Panc1 (cell line): ENCODE data around the gene CDC6. TPM values are rescaled to one million over a fixed set of nuclear protein-coding genes. Genes with fewer than 3 reads are reported as not detected.

ENCODE experiments used
- ATAC-seq: fragments of 200-7000 bp; cut with Tn5 transposase; 2 replicates; pipeline ENCODE4 v1.9.1; 2020; ENCODE audit warnings: mild to moderate bottlenecking, moderate library complexity
- BruUV-seq: library from RNA; stranded (reverse); fragments of 400-500 nt; replicated peaks from 2 replicates; lab custom pipeline; 2021; lab: Mats Ljungman, UMichigan
- CTCF ChIA-PET: fragments of 300-600 bp; sonication (Branson Sonifier 250); formaldehyde crosslinking; loops from one replicate; lab custom pipeline; 2022; ENCODE audit warnings: antibody characterized with exemption; lab: Charles Lee
- POLR2A ChIA-PET: fragments of 300-600 bp; sonication (Branson Sonifier 250); formaldehyde crosslinking; loops from one replicate; lab custom pipeline; 2022; ENCODE audit warnings: antibody characterized with exemption; lab: Charles Lee
- DNase-seq: peaks from one replicate; pipeline ENCODE4 v3.0.0-alpha.2; 2010; ENCODE audit warnings: low read depth, low spot score
- H3K27ac ChIP-seq: 2 replicates; pipeline ENCODE4 v1.5.1; 2011; ENCODE audit warnings: mild to moderate bottlenecking, low read length, inconsistent platforms
- H3K27me3 ChIP-seq: fragments of 200-500 bp; sonication (Bioruptor generic); 2 replicates; pipeline ENCODE4 v1.6.0; 2014; ENCODE audit warnings: low read length, inconsistent platforms; ENCODE audit not compliant: control insufficient read depth, insufficient read depth
- H3K36me3 ChIP-seq: fragments of 200-500 bp; sonication (Bioruptor generic); 2 replicates; pipeline ENCODE4 v1.5.1; 2014; ENCODE audit warnings: inconsistent platforms, mild to moderate bottlenecking, low read length, moderate library complexity; ENCODE audit not compliant: control insufficient read depth, insufficient read depth
- H3K4me1 ChIP-seq: 2 replicates; pipeline ENCODE4 v1.5.1; 2011; ENCODE audit warnings: inconsistent platforms, mild to moderate bottlenecking, low read length, moderate library complexity; ENCODE audit not compliant: control insufficient read depth, insufficient read depth
- H3K4me3 ChIP-seq, 2 experiments: 2 replicates each; pipeline ENCODE4 v1.5.1; 2011 to 2012; ENCODE audit warnings: low read depth in 2 of 2, low read length in 2 of 2, mild to moderate bottlenecking in 2 of 2, inconsistent platforms in 1 of 2, moderate library complexity in 1 of 2
- H3K9me3 ChIP-seq: fragments of 200-500 bp; sonication (Bioruptor generic); 2 replicates; pipeline ENCODE4 v1.5.1; 2014; ENCODE audit warnings: low read depth, mild to moderate bottlenecking, inconsistent platforms, low read length, moderate library complexity; ENCODE audit not compliant: control insufficient read depth, insufficient read depth
- POLR2AphosphoS5 ChIP-seq: IDR thresholded peaks from 2 replicates; pipeline ENCODE4 v1.6.1; 2012; ENCODE audit warnings: mild to moderate bottlenecking, low read depth, low read length, moderate library complexity
- SIN3A ChIP-seq: IDR thresholded peaks from 2 replicates; pipeline ENCODE4 v1.6.1; 2012; ENCODE audit warnings: low read depth, mild to moderate bottlenecking, low read length, moderate library complexity, borderline replicate concordance; ENCODE audit not compliant: insufficient read depth
- TCF7L2 ChIP-seq: IDR thresholded peaks from 2 replicates; pipeline ENCODE4 v1.6.1; 2011; ENCODE audit warnings: mild to moderate bottlenecking, low read depth, low read length, inconsistent platforms
- in situ Hi-C: cut with HindIII; loops from 2 replicates; pipeline ENCODE4 v1.10.0; 2016; ENCODE audit warnings: low sequenced_read_pairs, low pct_unique_long_range_greater_than_20kb
- intact Hi-C: fragments of 100-400 bp; cut with micrococcal nuclease; formaldehyde crosslinking; loops from one replicate; pipeline ENCODE4 v1.10.0; 2022; ENCODE audit not compliant: unreplicated experiment
- total RNA-seq: library from RNA; stranded (reverse); gene quantifications from one replicate; pipeline ENCODE4 v1.2.1, GENCODE V29; 2021; ENCODE audit not compliant: unreplicated experiment
- TF ChIP-seq, protein P1 (sequence below): fragments of 450-650 bp; IDR thresholded peaks from 2 replicates; pipeline ENCODE4 v1.5.1; 2017; ENCODE audit warnings: mild to moderate bottlenecking
- TF ChIP-seq, protein P2 (sequence below), 2 experiments: IDR thresholded peaks; 2 replicates each; pipeline ENCODE4 v1.6.1; 2011 to 2012; ENCODE audit warnings: low read depth in 2 of 2, control low read depth in 1 of 2, low read length in 1 of 2, mild to moderate bottlenecking in 1 of 2, moderate library complexity in 1 of 2; ENCODE audit not compliant: insufficient read depth in 1 of 2

CDC6 gene
- total RNA-seq, 1 experiment from 2014 or later, result 66.3 TPM

DNA sequence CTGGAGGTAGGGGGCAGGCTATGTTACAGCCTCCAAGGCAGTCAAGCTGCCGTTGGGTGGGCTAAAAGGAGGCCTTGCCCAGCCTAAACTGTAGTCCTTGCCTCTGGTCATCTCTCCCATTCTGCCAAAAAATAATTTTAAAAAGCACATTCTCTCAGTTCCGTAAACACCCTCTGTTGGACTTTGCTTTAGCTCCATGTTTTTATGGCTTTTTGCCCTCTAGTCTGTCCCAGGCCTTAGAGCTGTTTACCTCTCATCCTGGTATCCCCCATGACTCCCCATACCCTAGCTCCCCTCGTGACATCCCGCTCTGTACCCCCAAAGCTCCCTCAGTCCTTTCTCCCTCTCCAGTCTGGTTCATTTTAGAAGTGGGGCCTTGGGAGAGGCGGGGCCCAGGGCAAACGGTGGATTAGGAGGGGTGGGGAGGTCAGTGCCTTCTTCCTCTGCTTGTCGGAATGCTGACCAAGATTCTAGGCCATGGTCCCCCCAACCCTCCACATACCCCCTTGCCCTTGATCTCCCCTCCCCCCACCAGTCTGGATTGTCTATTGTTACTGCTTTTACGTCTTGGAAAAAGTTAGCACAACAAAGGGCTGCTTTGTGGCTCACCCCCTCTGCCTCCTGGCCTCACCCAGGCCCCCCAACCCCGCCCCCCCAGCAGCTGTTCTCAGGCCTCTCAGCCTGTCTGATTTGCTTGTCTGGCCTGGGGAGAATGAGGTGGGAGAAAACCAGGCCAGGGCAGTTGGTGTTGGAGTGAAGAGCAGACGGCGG is 58.5 kb downstream of the CDC6 start:
- CTCF ChIA-PET, result interaction anchor here (0.5 to 1.0 kb wide), 4 partner anchors 12 to 130 kb away, joined by 3 to 4 read pairs (median 4); no protein-coding TSS in a partner anchor
- DNase-seq (no peak), ATAC-seq (no peak)
- Histone ChIP-seq H3K27ac (peak overlapping the region; percentile 80), H3K27me3 (no peaks in the 10 kb centered on the region), H3K4me3 (peak overlapping the region in 1 of 2 experiments; percentile 75; a peak in 3 of 4 replicates), H3K36me3 (0 out of 2 replicates have a peak, but pooled peaks cover 5% of the 10 kb centered on the region), H3K9me3 (no peaks in the 10 kb centered on the region), H3K4me1 (peaks cover 81% of the 10 kb centered on the region)
- no TSS peak for BruUV-seq
- TF ChIP-seq POLR2AphosphoS5, result no peak
- TF ChIP-seq, protein P1, sequence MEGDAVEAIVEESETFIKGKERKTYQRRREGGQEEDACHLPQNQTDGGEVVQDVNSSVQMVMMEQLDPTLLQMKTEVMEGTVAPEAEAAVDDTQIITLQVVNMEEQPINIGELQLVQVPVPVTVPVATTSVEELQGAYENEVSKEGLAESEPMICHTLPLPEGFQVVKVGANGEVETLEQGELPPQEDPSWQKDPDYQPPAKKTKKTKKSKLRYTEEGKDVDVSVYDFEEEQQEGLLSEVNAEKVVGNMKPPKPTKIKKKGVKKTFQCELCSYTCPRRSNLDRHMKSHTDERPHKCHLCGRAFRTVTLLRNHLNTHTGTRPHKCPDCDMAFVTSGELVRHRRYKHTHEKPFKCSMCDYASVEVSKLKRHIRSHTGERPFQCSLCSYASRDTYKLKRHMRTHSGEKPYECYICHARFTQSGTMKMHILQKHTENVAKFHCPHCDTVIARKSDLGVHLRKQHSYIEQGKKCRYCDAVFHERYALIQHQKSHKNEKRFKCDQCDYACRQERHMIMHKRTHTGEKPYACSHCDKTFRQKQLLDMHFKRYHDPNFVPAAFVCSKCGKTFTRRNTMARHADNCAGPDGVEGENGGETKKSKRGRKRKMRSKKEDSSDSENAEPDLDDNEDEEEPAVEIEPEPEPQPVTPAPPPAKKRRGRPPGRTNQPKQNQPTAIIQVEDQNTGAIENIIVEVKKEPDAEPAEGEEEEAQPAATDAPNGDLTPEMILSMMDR, result no peak
- TF ChIP-seq, protein P2, sequence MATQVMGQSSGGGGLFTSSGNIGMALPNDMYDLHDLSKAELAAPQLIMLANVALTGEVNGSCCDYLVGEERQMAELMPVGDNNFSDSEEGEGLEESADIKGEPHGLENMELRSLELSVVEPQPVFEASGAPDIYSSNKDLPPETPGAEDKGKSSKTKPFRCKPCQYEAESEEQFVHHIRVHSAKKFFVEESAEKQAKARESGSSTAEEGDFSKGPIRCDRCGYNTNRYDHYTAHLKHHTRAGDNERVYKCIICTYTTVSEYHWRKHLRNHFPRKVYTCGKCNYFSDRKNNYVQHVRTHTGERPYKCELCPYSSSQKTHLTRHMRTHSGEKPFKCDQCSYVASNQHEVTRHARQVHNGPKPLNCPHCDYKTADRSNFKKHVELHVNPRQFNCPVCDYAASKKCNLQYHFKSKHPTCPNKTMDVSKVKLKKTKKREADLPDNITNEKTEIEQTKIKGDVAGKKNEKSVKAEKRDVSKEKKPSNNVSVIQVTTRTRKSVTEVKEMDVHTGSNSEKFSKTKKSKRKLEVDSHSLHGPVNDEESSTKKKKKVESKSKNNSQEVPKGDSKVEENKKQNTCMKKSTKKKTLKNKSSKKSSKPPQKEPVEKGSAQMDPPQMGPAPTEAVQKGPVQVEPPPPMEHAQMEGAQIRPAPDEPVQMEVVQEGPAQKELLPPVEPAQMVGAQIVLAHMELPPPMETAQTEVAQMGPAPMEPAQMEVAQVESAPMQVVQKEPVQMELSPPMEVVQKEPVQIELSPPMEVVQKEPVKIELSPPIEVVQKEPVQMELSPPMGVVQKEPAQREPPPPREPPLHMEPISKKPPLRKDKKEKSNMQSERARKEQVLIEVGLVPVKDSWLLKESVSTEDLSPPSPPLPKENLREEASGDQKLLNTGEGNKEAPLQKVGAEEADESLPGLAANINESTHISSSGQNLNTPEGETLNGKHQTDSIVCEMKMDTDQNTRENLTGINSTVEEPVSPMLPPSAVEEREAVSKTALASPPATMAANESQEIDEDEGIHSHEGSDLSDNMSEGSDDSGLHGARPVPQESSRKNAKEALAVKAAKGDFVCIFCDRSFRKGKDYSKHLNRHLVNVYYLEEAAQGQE (IDR thresholded peaks at IDR 0.05; ENCODE audit: insufficient read depth in 1 of 2, low read depth in 2 of 2, low read length in 1 of 2), result no peak
- TF ChIP-seq TCF7L2, result no peak
- TF ChIP-seq SIN3A, result no peak
- in situ Hi-C loops, result no loop called here
- POLR2A ChIA-PET, result interaction anchor here (0.8 kb wide), 1 partner anchor 41 kb away, joined by 4 read pairs; no protein-coding TSS in a partner anchor
- intact Hi-C loops, result no loop called here

DNA sequence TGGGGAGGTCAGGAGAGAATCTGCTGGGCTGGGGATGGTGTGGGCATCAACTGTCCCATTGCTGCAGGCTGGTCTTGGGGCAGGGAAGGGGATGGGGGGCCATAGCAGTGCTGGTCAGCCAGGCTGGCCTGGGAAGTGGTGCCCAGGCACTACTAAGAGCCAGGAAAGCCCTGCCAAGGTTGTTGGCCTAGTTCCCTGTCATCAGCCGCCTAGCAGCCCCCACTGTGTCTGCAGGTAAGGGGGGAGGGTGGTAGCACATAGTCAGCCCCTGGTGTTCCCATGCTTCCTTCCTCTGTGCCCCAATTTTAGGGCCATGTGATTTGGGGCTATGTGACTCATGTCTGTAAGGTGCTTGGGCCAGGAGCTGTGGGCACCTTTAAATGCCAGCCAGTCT is 59.1 kb downstream of the CDC6 start:
- peak overlapping the region; percentile 54 for H3K27ac ChIP-seq

More for the DNA sequence above, 59.1 kb downstream of the CDC6 start:
- DNase-seq (no peak), ATAC-seq (no peak)
- intact Hi-C loops (no loop called here), in situ Hi-C loops (no loop called here)
- ChIA-PET CTCF (interaction anchor here (0.6 kb wide), 1 partner anchor 48 kb away, joined by 10 read pairs; no protein-coding TSS in a partner anchor), POLR2A (no interaction called here)
- Histone ChIP-seq H3K4me3 (no peak overlapping the region), H3K4me1 (peaks cover 87% of the 10 kb centered on the region), H3K9me3 (no peaks in the 10 kb centered on the region), H3K27me3 (no peaks in the 10 kb centered on the region), H3K36me3 (0 out of 2 replicates have a peak, but pooled peaks cover 5% of the 10 kb centered on the region)
- no TSS peak for BruUV-seq
- TF ChIP-seq, protein P2 (IDR thresholded peaks at IDR 0.05; ENCODE audit: insufficient read depth in 1 of 2, low read depth in 2 of 2, low read length in 1 of 2), result no peak
- TF ChIP-seq TCF7L2 (no peak), SIN3A (no peak), POLR2AphosphoS5 (no peak)
- TF ChIP-seq, protein P1, result no peak
